Neural cell (in vitro differentiated cells): ENCODE measurements around the gene TIMELESS. TPM values are rescaled to one million over a fixed set of nuclear protein-coding genes. Genes with fewer than 3 reads are reported as not detected.

Experiments used
- H2AFZ ChIP-seq: fragments of 200-600, 300-800 bp; sonication (generic), shearing (Covaris generic); 2 replicates; pipeline ENCODE4 v1.6.0; 2014; ENCODE audit warnings: low read depth, mild to moderate bottlenecking, antibody characterized with exemption, low read length, moderate library complexity
- H3F3A ChIP-seq: fragments of 200-600 bp; shearing (Covaris generic); 2 replicates; pipeline ENCODE4 v1.6.1; 2016; ENCODE audit warnings: mild to moderate bottlenecking, moderate library complexity, mixed read lengths, antibody characterized with exemption, low read length; ENCODE audit not compliant: insufficient read depth, poor library complexity, severe bottlenecking
- H3K27ac ChIP-seq: fragments of 200-600, 300-800 bp; sonication (generic), shearing (Covaris generic); 2 replicates; pipeline ENCODE4 v1.5.1; 2014; ENCODE audit warnings: mild to moderate bottlenecking, low read length, moderate library complexity
- H3K27me3 ChIP-seq: fragments of 300-800, 200-600 bp; sonication (generic), shearing (Covaris generic); 2 replicates; pipeline ENCODE4 v1.6.0; 2014; ENCODE audit warnings: mild to moderate bottlenecking, low read depth, low read length, moderate library complexity; ENCODE audit not compliant: insufficient read depth
- H3K36me3 ChIP-seq: fragments of 300-800, 200-600 bp; sonication (generic), shearing (Covaris generic); 2 replicates; pipeline ENCODE4 v1.5.1; 2014; ENCODE audit warnings: mild to moderate bottlenecking, antibody characterized with exemption, low read length, moderate library complexity; ENCODE audit not compliant: insufficient read depth
- H3K4me2 ChIP-seq: fragments of 300-800, 200-600 bp; sonication (generic), shearing (Covaris generic); 2 replicates; pipeline ENCODE4 v1.6.0; 2014; ENCODE audit warnings: mild to moderate bottlenecking, low read length
- H3K4me3 ChIP-seq: fragments of 300-800, 200-600 bp; sonication (generic), shearing (Covaris generic); 2 replicates; pipeline ENCODE4 v1.5.1; 2014; ENCODE audit warnings: mild to moderate bottlenecking, low read length, moderate library complexity
- H3K79me2 ChIP-seq: fragments of 200-600 bp; shearing (Covaris generic); replicated peaks from 2 replicates; pipeline ENCODE4 v1.6.0; 2014; ENCODE audit warnings: mild to moderate bottlenecking, low read length, moderate library complexity; ENCODE audit not compliant: insufficient read depth
- H3K9ac ChIP-seq: fragments of 300-800, 200-600 bp; sonication (generic), shearing (Covaris generic); 2 replicates; pipeline ENCODE4 v1.6.1; 2016; ENCODE audit warnings: mild to moderate bottlenecking, low read length, mixed read lengths
- H3K9me2 ChIP-seq: fragments of 200-600 bp; shearing (Covaris generic); 2 replicates; pipeline ENCODE4 v1.6.1; 2016; ENCODE audit warnings: mild to moderate bottlenecking, low read length, mixed read lengths; ENCODE audit not compliant: insufficient read depth
- H3K9me3 ChIP-seq: fragments of 200-600, 300-800 bp; sonication (generic), shearing (Covaris generic); 2 replicates; pipeline ENCODE4 v1.6.1; 2016; ENCODE audit warnings: mild to moderate bottlenecking, mixed run types, low read length, moderate library complexity, mixed read lengths
- H4K20me1 ChIP-seq: fragments of 200-600 bp; shearing (Covaris generic); 2 replicates; pipeline ENCODE4 v1.6.1; 2016; ENCODE audit warnings: mild to moderate bottlenecking, mixed run types; ENCODE audit not compliant: insufficient read depth
- CTCF ChIP-seq: fragments of 450-650 bp; IDR thresholded peaks from 2 replicates; pipeline ENCODE4 v1.5.1; 2014; ENCODE audit warnings: antibody characterized with exemption, mild to moderate bottlenecking, moderate library complexity; ENCODE audit not compliant: poor library complexity, severe bottlenecking
- EP300 ChIP-seq: fragments of 450-650 bp; conservative IDR thresholded peaks from 2 replicates; pipeline ENCODE4 v1.6.1; 2014; ENCODE audit warnings: antibody characterized with exemption, mild to moderate bottlenecking, moderate library complexity; ENCODE audit not compliant: poor library complexity, severe bottlenecking
- EZH2 ChIP-seq: fragments of 200-600, 300-800 bp; shearing (Covaris generic), sonication (generic); IDR thresholded peaks from 2 replicates; pipeline ENCODE4 v1.6.1; 2014; ENCODE audit warnings: antibody characterized with exemption, low read length, borderline replicate concordance, mild to moderate bottlenecking; ENCODE audit not compliant: insufficient read depth, poor library complexity, severe bottlenecking
- MXI1 ChIP-seq: fragments of 450-650 bp; conservative IDR thresholded peaks from 2 replicates; pipeline ENCODE4 v1.6.1; 2014; ENCODE audit warnings: antibody characterized with exemption, mild to moderate bottlenecking; ENCODE audit not compliant: poor library complexity, severe bottlenecking
- POLR2AphosphoS5 ChIP-seq: IDR thresholded peaks from 2 replicates; pipeline ENCODE4 v1.6.1; 2012
- RAD21 ChIP-seq: fragments of 450-650 bp; conservative IDR thresholded peaks from 2 replicates; pipeline ENCODE4 v1.6.1; 2014; ENCODE audit warnings: antibody characterized with exemption, mild to moderate bottlenecking, moderate library complexity
- REST ChIP-seq: IDR thresholded peaks from 2 replicates; pipeline ENCODE4 v1.6.1; 2012; ENCODE audit warnings: borderline replicate concordance
- SMC3 ChIP-seq: fragments of 450-650 bp; conservative IDR thresholded peaks from 2 replicates; pipeline ENCODE4 v1.6.1; 2014; ENCODE audit warnings: antibody characterized with exemption, mild to moderate bottlenecking, moderate library complexity; ENCODE audit not compliant: poor library complexity
- TAF1 ChIP-seq: IDR thresholded peaks from 2 replicates; pipeline ENCODE4 v1.6.1; 2012; ENCODE audit warnings: low read depth
- polyA plus RNA-seq: library from polyadenylated mRNA; depleted of rRNA; stranded (reverse); fragments of >200 nt; gene quantifications from 2 replicates; pipeline ENCODE4 v1.2.3, GENCODE V29; 2014

Gene TIMELESS
- polyA plus RNA-seq, 1 donor from 2014 or later = 2.5 TPM

GRCh38 chr12:56425193-56425592 is 24.0 kb downstream of the TIMELESS start:
- no peak overlapping the region for H3K9ac ChIP-seq
- H3F3A ChIP-seq = no peaks in the 10 kb centered on the region
- no peaks in the 10 kb centered on the region for H3K36me3 ChIP-seq
- H3K27ac ChIP-seq = no peak overlapping the region
- H3K4me3 ChIP-seq = no peak overlapping the region
- TF ChIP-seq EP300 (no peak), TAF1 (no peak), SMC3 (no peak), EZH2 (no peak), CTCF (no peak), MXI1 (no peak), POLR2AphosphoS5 (no peak), RAD21 (no peak), REST (no peak)
- no peak overlapping the region for H3K4me2 ChIP-seq
- H3K27me3 ChIP-seq = no peaks in the 10 kb centered on the region
- H4K20me1 ChIP-seq = no peaks in the 10 kb centered on the region
- no peak overlapping the region for H2AFZ ChIP-seq
- H3K9me2 ChIP-seq = no peaks in the 10 kb centered on the region
- no peaks in the 10 kb centered on the region for H3K79me2 ChIP-seq
- no peaks in the 10 kb centered on the region for H3K9me3 ChIP-seq

DNA sequence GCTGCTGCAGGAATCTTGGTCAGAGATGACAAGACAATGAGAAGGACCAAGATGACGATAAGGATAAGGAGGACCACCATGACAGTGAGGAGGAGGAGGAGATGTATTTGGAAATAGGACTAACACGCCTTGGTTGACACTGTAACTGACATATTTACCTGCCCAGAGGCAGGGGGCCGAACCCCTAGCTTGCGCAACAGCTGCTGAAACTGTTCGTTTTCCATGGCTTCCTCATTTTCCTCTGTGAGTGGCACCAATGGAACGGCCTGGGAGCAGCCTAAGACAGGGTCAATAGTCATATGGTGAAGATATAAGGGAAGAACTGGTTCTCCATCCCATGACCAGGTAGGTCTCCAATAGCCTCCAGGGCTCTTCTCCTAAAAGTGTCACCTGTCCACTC is 28.8 kb downstream of the TIMELESS start:
- Histone ChIP-seq H3K79me2 (no peaks in the 10 kb centered on the region), H2AFZ (no peak overlapping the region), H3K27me3 (no peaks in the 10 kb centered on the region), H3F3A (no peaks in the 10 kb centered on the region), H3K4me2 (no peak overlapping the region), H4K20me1 (no peaks in the 10 kb centered on the region), H3K36me3 (no peaks in the 10 kb centered on the region), H3K4me3 (no peak overlapping the region), H3K9me2 (no peaks in the 10 kb centered on the region), H3K9me3 (no peaks in the 10 kb centered on the region), H3K9ac (no peak overlapping the region), H3K27ac (no peak overlapping the region)
- no peak for TF ChIP-seq MXI1
- no peak for TF ChIP-seq SMC3
- no peak for TF ChIP-seq TAF1
- no peak for TF ChIP-seq POLR2AphosphoS5
- no peak for TF ChIP-seq CTCF
- no peak for TF ChIP-seq REST
- TF ChIP-seq EP300 = no peak
- TF ChIP-seq RAD21 = no peak
- no peak for TF ChIP-seq EZH2
